Astrocyte (in vitro differentiated cells and primary cell): ENCODE data around the gene MAFF. TPM values are rescaled to one million over a fixed set of nuclear protein-coding genes. Genes with fewer than 3 reads are reported as not detected.

Experiments
- DNase-seq: peaks from one replicate; pipeline ENCODE4 v3.0.0-alpha.2; 2010; ENCODE audit warnings: low read depth
- FAIRE-seq: peaks from 2 replicates; lab custom pipeline; 2011; peaks lifted over from hg19 to GRCh38; lab: Jason Lieb, UNC
- H2AFZ ChIP-seq: 2 replicates; pipeline ENCODE4 v1.6.0; 2012; ENCODE audit warnings: low read depth, low read length, inconsistent platforms
- H3K27ac ChIP-seq: 2 replicates; pipeline ENCODE4 v1.5.1; 2011; ENCODE audit warnings: low read depth, low read length, inconsistent platforms
- H3K27me3 ChIP-seq: 2 replicates; pipeline ENCODE4 v1.6.0; 2011; ENCODE audit warnings: low read length, inconsistent platforms; ENCODE audit not compliant: insufficient read depth
- H3K36me3 ChIP-seq: 2 replicates; pipeline ENCODE4 v1.5.1; 2011; ENCODE audit warnings: low read length, inconsistent platforms; ENCODE audit not compliant: insufficient read depth
- H3K4me1 ChIP-seq: 2 replicates; pipeline ENCODE4 v1.5.1; 2011; ENCODE audit warnings: low read length, inconsistent platforms; ENCODE audit not compliant: insufficient read depth
- H3K4me2 ChIP-seq: 2 replicates; pipeline ENCODE4 v1.6.0; 2012; ENCODE audit warnings: low read length, inconsistent platforms
- H3K4me3 ChIP-seq: 2 replicates; pipeline ENCODE4 v1.5.1; 2011; ENCODE audit warnings: low read depth, mild to moderate bottlenecking, low read length, inconsistent platforms; ENCODE audit not compliant: insufficient read depth
- H3K79me2 ChIP-seq: 2 replicates; pipeline ENCODE4 v1.6.0; 2012; ENCODE audit warnings: mild to moderate bottlenecking, low read length, inconsistent platforms; ENCODE audit not compliant: insufficient read depth
- H3K9ac ChIP-seq: 2 replicates; pipeline ENCODE4 v1.6.0; 2012; ENCODE audit warnings: mild to moderate bottlenecking, low read length, inconsistent platforms
- H3K9me3 ChIP-seq: 2 replicates; pipeline ENCODE4 v1.5.1; 2012; ENCODE audit warnings: low read depth, mild to moderate bottlenecking, low read length, inconsistent platforms; ENCODE audit not compliant: insufficient read depth
- H4K20me1 ChIP-seq: 2 replicates; pipeline ENCODE4 v1.6.0; 2012; ENCODE audit warnings: low read length, inconsistent platforms; ENCODE audit not compliant: insufficient read depth
- H3K27ac Mint-ChIP-seq: one replicate; pipeline ENCODE4 v1.8.0; 2021; ENCODE audit warnings: mild to moderate bottlenecking, mixed read lengths; ENCODE audit not compliant: unreplicated experiment
- H3K27me3 Mint-ChIP-seq: one replicate; pipeline ENCODE4 v1.8.0; 2021; ENCODE audit warnings: low read depth, mixed read lengths; ENCODE audit not compliant: unreplicated experiment
- H3K36me3 Mint-ChIP-seq: one replicate; pipeline ENCODE4 v1.8.0; 2021; ENCODE audit warnings: low read depth, mixed read lengths; ENCODE audit not compliant: unreplicated experiment
- H3K4me1 Mint-ChIP-seq: one replicate; pipeline ENCODE4 v1.8.0; 2021; ENCODE audit warnings: low read depth, mixed read lengths; ENCODE audit not compliant: unreplicated experiment
- H3K4me3 Mint-ChIP-seq: one replicate; pipeline ENCODE4 v1.8.0; 2021; ENCODE audit warnings: mild to moderate bottlenecking, moderate library complexity, mixed read lengths; ENCODE audit not compliant: unreplicated experiment
- H3K9me3 Mint-ChIP-seq: one replicate; pipeline ENCODE4 v1.8.0; 2021; ENCODE audit warnings: mild to moderate bottlenecking, mixed read lengths; ENCODE audit not compliant: unreplicated experiment
- CTCF ChIP-seq: IDR thresholded peaks from 2 replicates; pipeline ENCODE4 v1.5.1; 2011; ENCODE audit warnings: low read depth, mild to moderate bottlenecking, inconsistent platforms, low read length, moderate library complexity; ENCODE audit not compliant: insufficient read depth
- EZH2 ChIP-seq: IDR thresholded peaks from 2 replicates; pipeline ENCODE4 v1.6.1; 2012; ENCODE audit warnings: mild to moderate bottlenecking, low read length, inconsistent platforms; ENCODE audit not compliant: insufficient read depth
- total RNA-seq: library from RNA; stranded (reverse); gene quantifications from 2 replicates; pipeline ENCODE4 v1.2.1, GENCODE V29; 2021

MAFF gene
- total RNA-seq, 1 donor from 2014 or later = 18.2 TPM

DNA sequence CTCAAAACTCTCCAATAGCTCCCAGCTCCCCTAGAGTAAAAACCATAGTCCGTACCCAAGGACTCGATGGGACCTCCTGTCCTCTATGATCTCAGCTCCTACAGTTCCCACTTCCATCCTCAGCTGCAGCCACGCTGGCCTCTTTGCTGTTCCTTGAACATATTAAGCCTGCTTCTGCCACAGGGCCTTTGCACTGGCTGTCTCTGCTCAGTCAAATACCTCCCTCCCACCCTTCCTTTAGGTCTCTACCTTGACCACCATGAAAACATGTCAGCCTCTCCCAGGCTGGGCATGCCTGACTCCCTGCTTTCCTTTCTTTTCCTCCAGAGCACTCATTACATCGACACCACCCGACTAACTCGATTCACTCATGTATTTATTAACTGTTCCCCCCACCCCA lies 46.5 kb downstream of the MAFF start:
- Mint-ChIP-seq H3K9me3 (peaks cover 3% of the 10 kb centered on the region), H3K36me3 (peaks cover 30% of the 10 kb centered on the region), H3K4me1 (peaks cover 6% of the 10 kb centered on the region), H3K27ac (peak overlapping the region; percentile 58), H3K4me3 (no peak overlapping the region), H3K27me3 (no peaks in the 10 kb centered on the region)
- H4K20me1 ChIP-seq = peaks cover 75% of the 10 kb centered on the region
- H3K79me2 ChIP-seq = peaks cover 75% of the 10 kb centered on the region
- H3K36me3 ChIP-seq = peaks cover 10% of the 10 kb centered on the region
- no peak overlapping the region for H3K4me2 ChIP-seq
- H3K4me1 ChIP-seq = peaks cover 9% of the 10 kb centered on the region
- no peaks in the 10 kb centered on the region for H3K9me3 ChIP-seq
- FAIRE-seq (no peak), DNase-seq (no peak)
- no peak overlapping the region for H3K9ac ChIP-seq
- no peak overlapping the region for H3K27ac ChIP-seq
- H3K27me3 ChIP-seq = no peaks in the 10 kb centered on the region
- no peak overlapping the region for H3K4me3 ChIP-seq
- TF ChIP-seq EZH2 = no peak
- no peak for TF ChIP-seq CTCF
- H2AFZ ChIP-seq = no peak overlapping the region

GRCh38 chr22:38249301-38249700 lies 47.5 kb downstream of the MAFF start:
- no peak overlapping the region for H3K27ac ChIP-seq
- peaks cover 79% of the 10 kb centered on the region for H3K79me2 ChIP-seq
- Mint-ChIP-seq H3K36me3 (peaks cover 24% of the 10 kb centered on the region), H3K27me3 (no peaks in the 10 kb centered on the region), H3K4me1 (no peaks in the 10 kb centered on the region), H3K4me3 (no peak overlapping the region), H3K9me3 (peaks cover 3% of the 10 kb centered on the region), H3K27ac (no peak overlapping the region)
- peaks cover 7% of the 10 kb centered on the region for H3K36me3 ChIP-seq
- peaks cover 79% of the 10 kb centered on the region for H4K20me1 ChIP-seq
- no peak for FAIRE-seq
- H3K9ac ChIP-seq = no peak overlapping the region
- H3K9me3 ChIP-seq = no peaks in the 10 kb centered on the region
- no peak for DNase-seq
- no peaks in the 10 kb centered on the region for H3K4me1 ChIP-seq
- no peak overlapping the region for H2AFZ ChIP-seq
- no peaks in the 10 kb centered on the region for H3K27me3 ChIP-seq
- TF ChIP-seq CTCF (no peak), EZH2 (no peak)
- no peak overlapping the region for H3K4me3 ChIP-seq
- no peak overlapping the region for H3K4me2 ChIP-seq

DNA sequence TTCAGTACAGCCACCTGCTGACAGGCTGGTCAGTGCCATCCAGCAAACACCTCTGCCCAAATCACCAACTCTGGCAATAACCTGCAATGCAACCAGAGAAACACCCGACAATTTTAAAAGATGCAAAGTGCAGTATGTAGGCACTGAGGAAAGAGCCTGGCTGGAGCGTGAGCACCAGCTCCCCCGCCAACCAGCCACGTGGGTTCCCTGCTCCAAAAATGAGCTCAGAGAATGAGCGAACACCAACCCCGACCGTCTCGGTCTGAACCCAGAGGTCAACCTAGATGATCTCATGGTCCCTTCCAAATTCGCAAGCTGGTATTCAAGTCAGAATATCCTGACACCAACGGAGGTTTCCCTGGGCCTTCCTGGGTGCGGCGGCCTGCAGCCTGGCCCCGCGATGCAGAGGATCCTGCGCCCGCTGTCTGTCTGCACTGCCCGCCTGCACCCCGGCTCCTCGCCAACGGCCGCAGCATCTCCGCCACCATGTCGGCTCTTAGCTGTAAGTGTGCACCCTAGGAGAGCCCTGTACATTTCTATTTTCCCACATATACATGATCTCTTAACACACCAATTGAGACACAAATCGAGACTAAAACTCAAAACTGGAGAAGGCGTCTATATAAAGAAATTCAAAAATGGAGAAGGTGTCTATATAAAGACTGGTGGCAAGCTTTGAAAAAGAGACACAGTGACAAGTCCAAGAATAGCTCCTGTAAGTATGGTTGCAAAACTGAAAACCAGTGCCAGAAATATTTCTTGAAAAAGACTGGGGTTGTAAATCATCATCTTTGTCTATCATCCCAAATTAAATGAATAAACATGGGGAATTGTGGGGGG lies 48.2 kb downstream of the MAFF start:
- Histone ChIP-seq H3K4me1 (no peaks in the 10 kb centered on the region), H3K36me3 (peaks cover 4% of the 10 kb centered on the region), H4K20me1 (peaks cover 83% of the 10 kb centered on the region), H3K9ac (no peak overlapping the region), H3K4me2 (no peak overlapping the region), H3K9me3 (no peaks in the 10 kb centered on the region), H3K4me3 (no peak overlapping the region), H3K27me3 (no peaks in the 10 kb centered on the region), H2AFZ (no peak overlapping the region), H3K79me2 (peaks cover 87% of the 10 kb centered on the region), H3K27ac (no peak overlapping the region)
- H3K36me3 Mint-ChIP-seq = peaks cover 24% of the 10 kb centered on the region
- peak overlapping the region; percentile 34 for H3K27ac Mint-ChIP-seq
- no peak for TF ChIP-seq CTCF
- DNase-seq (no peak), FAIRE-seq (no peak)
- H3K27me3 Mint-ChIP-seq = no peaks in the 10 kb centered on the region
- H3K4me1 Mint-ChIP-seq = no peaks in the 10 kb centered on the region
- H3K4me3 Mint-ChIP-seq = no peak overlapping the region
- H3K9me3 Mint-ChIP-seq = peaks cover 3% of the 10 kb centered on the region
